ENCODE data around the gene TCF12.
A peak's percentile ranks its signal among the peaks of the same experiment; 100 is the strongest.
"Not testable (repeated sequence)": the region's sequence is repeated elsewhere in the genome, so short reads cannot be mapped to it uniquely, and the experiment has no call there.

Gene TCF12

GRCh38 chr15:57143511-57144078 is 225.2 kb downstream of the TCF12 start:
- ATAC-seq (no peak), DNase-seq (ENCODE audit: low spot score in 2 of 2) (no peak)
- H3K4me3 Mint-ChIP-seq, result no peak overlapping the region
- no peak overlapping the region for H3K27ac Mint-ChIP-seq
- no peaks in the 10 kb centered on the region for H3K4me1 Mint-ChIP-seq
- H3K9me3 Mint-ChIP-seq, result no peaks in the 10 kb centered on the region
- H3K36me3 Mint-ChIP-seq, result no peaks in the 10 kb centered on the region

- Mint-ChIP-seq H3K9me3 (no peaks in the 10 kb centered on the region), H3K27ac (no peak overlapping the region), H3K36me3 (no peaks in the 10 kb centered on the region), H3K4me3 (no peak overlapping the region), H3K4me1 (no peaks in the 10 kb centered on the region)
- ATAC-seq, result no peak
- no peak for DNase-seq (ENCODE audit: low spot score in 2 of 2)
Observed at GRCh38 chr15:57144448-57144847, 226.0 kb downstream of the TCF12 start.

- H3K36me3 Mint-ChIP-seq, result no peaks in the 10 kb centered on the region
- H3K4me1 Mint-ChIP-seq, result no peaks in the 10 kb centered on the region
- H3K4me3 Mint-ChIP-seq, result no peak overlapping the region
- no peak overlapping the region for H3K27ac Mint-ChIP-seq
- no peaks in the 10 kb centered on the region for H3K9me3 Mint-ChIP-seq
- DNase-seq (ENCODE audit: low spot score in 2 of 2) (no peak), ATAC-seq (no peak)
Observed at GRCh38 chr15:57146506-57147201, 228.2 kb downstream of the TCF12 start.

GRCh38 chr15:57147621-57148020 is 229.2 kb downstream of the TCF12 start:
- H3K36me3 Mint-ChIP-seq, result no peaks in the 10 kb centered on the region
- H3K4me1 Mint-ChIP-seq, result peaks cover 7% of the 10 kb centered on the region
- DNase-seq (ENCODE audit: low spot score in 2 of 2) (no peak), ATAC-seq (no peak)
- H3K9me3 Mint-ChIP-seq, result peaks cover 7% of the 10 kb centered on the region
- no peak overlapping the region for H3K27ac Mint-ChIP-seq
- no peak overlapping the region for H3K4me3 Mint-ChIP-seq

GRCh38 chr15:57148262-57148661 is 229.8 kb downstream of the TCF12 start:
- H3K9me3 Mint-ChIP-seq, result peaks cover 9% of the 10 kb centered on the region
- no peak overlapping the region for H3K4me3 Mint-ChIP-seq
- no peak overlapping the region for H3K27ac Mint-ChIP-seq
- peaks cover 6% of the 10 kb centered on the region for H3K36me3 Mint-ChIP-seq
- peaks cover 13% of the 10 kb centered on the region for H3K4me1 Mint-ChIP-seq
- ATAC-seq, result no peak
- no peak for DNase-seq (ENCODE audit: low spot score in 2 of 2)

GRCh38 chr15:57149196-57149595 is 230.8 kb downstream of the TCF12 start:
- ATAC-seq (no peak), DNase-seq (ENCODE audit: low spot score in 2 of 2) (no peak)
- no peak overlapping the region for H3K27ac Mint-ChIP-seq
- peaks cover 11% of the 10 kb centered on the region for H3K9me3 Mint-ChIP-seq
- H3K4me3 Mint-ChIP-seq, result no peak overlapping the region
- H3K36me3 Mint-ChIP-seq, result peaks cover 13% of the 10 kb centered on the region
- peaks cover 23% of the 10 kb centered on the region for H3K4me1 Mint-ChIP-seq

- DNase-seq (ENCODE audit: low spot score in 2 of 2) (no peak), ATAC-seq (no peak)
- H3K9me3 Mint-ChIP-seq, result peaks cover 14% of the 10 kb centered on the region
- no peak overlapping the region for H3K4me3 Mint-ChIP-seq
- H3K4me1 Mint-ChIP-seq, result peaks cover 27% of the 10 kb centered on the region
- peaks cover 18% of the 10 kb centered on the region for H3K36me3 Mint-ChIP-seq
- no peak overlapping the region for H3K27ac Mint-ChIP-seq
Observed at GRCh38 chr15:57150066-57150865, 231.8 kb downstream of the TCF12 start.

GRCh38 chr15:57150866-57151203 is 232.4 kb downstream of the TCF12 start:
- not testable (repeated sequence) for H3K4me3 Mint-ChIP-seq; ATAC-seq; DNase-seq (ENCODE audit: low spot score in 2 of 2); H3K27ac Mint-ChIP-seq
- H3K36me3 Mint-ChIP-seq, result peaks cover 19% of the 10 kb centered on the region
- peaks cover 27% of the 10 kb centered on the region for H3K4me1 Mint-ChIP-seq
- H3K9me3 Mint-ChIP-seq, result peaks cover 14% of the 10 kb centered on the region

GRCh38 chr15:57152133-57152532 is 233.7 kb downstream of the TCF12 start:
- H3K36me3 Mint-ChIP-seq, result peaks cover 19% of the 10 kb centered on the region
- ATAC-seq, result no peak
- H3K27ac Mint-ChIP-seq, result peak overlapping the region; percentile 91
- H3K9me3 Mint-ChIP-seq, result peaks cover 14% of the 10 kb centered on the region
- H3K4me3 Mint-ChIP-seq, result no peak overlapping the region
- DNase-seq (ENCODE audit: low spot score in 2 of 2), result no peak
- H3K4me1 Mint-ChIP-seq, result peaks cover 27% of the 10 kb centered on the region

GRCh38 chr15:57152666-57153539 is 234.5 kb downstream of the TCF12 start:
- Mint-ChIP-seq H3K9me3 (peaks cover 14% of the 10 kb centered on the region), H3K4me3 (peak overlapping the region; percentile 56), H3K36me3 (peaks cover 19% of the 10 kb centered on the region), H3K4me1 (peaks cover 27% of the 10 kb centered on the region), H3K27ac (peak overlapping the region; percentile 91)
- peak; percentile 97 for ATAC-seq
- no peak for DNase-seq (ENCODE audit: low spot score in 2 of 2)

- H3K36me3 Mint-ChIP-seq, result peaks cover 19% of the 10 kb centered on the region
- DNase-seq (ENCODE audit: low spot score in 2 of 2) (no peak), ATAC-seq (no peak)
- peaks cover 14% of the 10 kb centered on the region for H3K9me3 Mint-ChIP-seq
- no peak overlapping the region for H3K27ac Mint-ChIP-seq
- peaks cover 31% of the 10 kb centered on the region for H3K4me1 Mint-ChIP-seq
- H3K4me3 Mint-ChIP-seq, result no peak overlapping the region
Observed at GRCh38 chr15:57156210-57156884, 237.9 kb downstream of the TCF12 start.

GRCh38 chr15:57158589-57158988 is 240.1 kb downstream of the TCF12 start:
- Mint-ChIP-seq H3K27ac (no peak overlapping the region), H3K4me1 (peaks cover 14% of the 10 kb centered on the region), H3K9me3 (peaks cover 3% of the 10 kb centered on the region), H3K36me3 (peaks cover 10% of the 10 kb centered on the region), H3K4me3 (no peak overlapping the region)
- DNase-seq (ENCODE audit: low spot score in 2 of 2), result no peak
- peak; percentile 60 for ATAC-seq

GRCh38 chr15:57158997-57159668 is 240.7 kb downstream of the TCF12 start:
- peaks cover 6% of the 10 kb centered on the region for H3K36me3 Mint-ChIP-seq

GRCh38 chr15:57159767-57160166 is 241.3 kb downstream of the TCF12 start:
- DNase-seq (ENCODE audit: low spot score in 2 of 2), result no peak
- H3K27ac Mint-ChIP-seq, result no peak overlapping the region
- H3K4me1 Mint-ChIP-seq, result peaks cover 4% of the 10 kb centered on the region
- ATAC-seq, result no peak
- no peaks in the 10 kb centered on the region for H3K9me3 Mint-ChIP-seq
- H3K4me3 Mint-ChIP-seq, result no peak overlapping the region
- H3K36me3 Mint-ChIP-seq, result peaks cover 6% of the 10 kb centered on the region

More at GRCh38 chr15:57158997-57159668, 240.7 kb downstream of the TCF12 start:
- ATAC-seq (no peak), DNase-seq (ENCODE audit: low spot score in 2 of 2) (no peak)
- no peak overlapping the region for H3K4me3 Mint-ChIP-seq
- peaks cover 9% of the 10 kb centered on the region for H3K4me1 Mint-ChIP-seq
- no peak overlapping the region for H3K27ac Mint-ChIP-seq
- peaks cover 3% of the 10 kb centered on the region for H3K9me3 Mint-ChIP-seq

All from stimulated activated effector memory CD8-positive, alpha-beta T cell treated with anti-CD3 and anti-CD28 coated beads, Interleukin-12 subunit alpha, Interleukin-12 subunit beta, amount 100 ng/mL, for 72 hours (primary cell).